ENCODE data around the gene DBH.

The DBH gene

GRCh38 chr9:133627341-133627740 lies 8.8 kb upstream of the DBH start:
- no peak for FAIRE-seq

GRCh38 chr9:133628766-133629165 lies 7.4 kb upstream of the DBH start:
- no peak for FAIRE-seq

- FAIRE-seq: no peak
These were observed 6.7 kb upstream of the DBH start for GRCh38 chr9:133629221-133630110.

- no peak for FAIRE-seq
These were observed 5.1 kb upstream of the DBH start for GRCh38 chr9:133631111-133631510.

- FAIRE-seq: no peak
These were observed 3.1 kb upstream of the DBH start for GRCh38 chr9:133632806-133633680.

- FAIRE-seq: no peak
These were observed 2.5 kb upstream of the DBH start for GRCh38 chr9:133633681-133634080.

- no peak for FAIRE-seq
These were observed 2.0 kb upstream of the DBH start for GRCh38 chr9:133634081-133634691.

- no peak for FAIRE-seq
These were observed 1.1 kb upstream of the DBH start for GRCh38 chr9:133635098-133635497.

GRCh38 chr9:133636902-133637301 lies 739 bp downstream of the DBH start:
- FAIRE-seq: no peak

GRCh38 chr9:133637451-133638055 lies 1.4 kb downstream of the DBH start:
- FAIRE-seq: no peak

GRCh38 chr9:133638076-133638475 lies 1.9 kb downstream of the DBH start:
- FAIRE-seq: no peak

GRCh38 chr9:133638711-133639110 lies 2.5 kb downstream of the DBH start:
- FAIRE-seq: no peak

- no peak for FAIRE-seq
These were observed 3.5 kb downstream of the DBH start for GRCh38 chr9:133639613-133640012.

- FAIRE-seq: no peak
These were observed 4.0 kb downstream of the DBH start for GRCh38 chr9:133640160-133640559.

GRCh38 chr9:133640580-133641395 lies 4.6 kb downstream of the DBH start:
- no peak for FAIRE-seq

GRCh38 chr9:133641396-133641655 lies 5.2 kb downstream of the DBH start:
- no peak for FAIRE-seq

- no peak for FAIRE-seq
These were observed 5.9 kb downstream of the DBH start for GRCh38 chr9:133641861-133642595.

- no peak for FAIRE-seq
These were observed 6.7 kb downstream of the DBH start for GRCh38 chr9:133642708-133643361.

GRCh38 chr9:133643362-133643755 lies 7.2 kb downstream of the DBH start:
- no peak for FAIRE-seq

- FAIRE-seq: no peak
These were observed 8.0 kb downstream of the DBH start for GRCh38 chr9:133643978-133644760.
